Stomach (tissue), 9 donors: ENCODE measurements around the gene ATP6V1G2. TPM values are rescaled to one million over a fixed set of nuclear protein-coding genes. Genes with fewer than 3 reads are reported as not detected.

Experiments
- DNase-seq, 2 donors: peaks; one replicate each; pipeline versions ENCODE4 v3.0.0 to v3.0.0-alpha.2; 2013 to 2019
- H3K27ac ChIP-seq, 5 donors: fragments of 200-600 bp in 4 of 5; sonication (generic) in 4 of 5; one replicate each; pipeline ENCODE4 v1.5.1; 2013 to 2019; ENCODE audit warnings: mild to moderate bottlenecking in 1 of 5, moderate library complexity in 1 of 5
- H3K27me3 ChIP-seq, 3 donors: fragments of 200-600 bp; sonication (generic); one replicate each; pipeline ENCODE4 v1.5.1; 2017 to 2019; ENCODE audit warnings: mixed run types in 1 of 3
- H3K36me3 ChIP-seq, 4 donors: fragments of 200-600 bp; sonication (generic); 1 replicate in 3 of 4; 2 replicates in 1 of 4; pipeline ENCODE4 v1.5.1; 2016 to 2019
- H3K4me1 ChIP-seq, 4 donors: fragments of 200-600 bp; sonication (generic); one replicate each; pipeline ENCODE4 v1.5.1; 2016 to 2019
- H3K4me3 ChIP-seq, 4 donors: fragments of 200-600 bp; sonication (generic) in 3 of 4; one replicate each; pipeline ENCODE4 v1.5.1; 2016 to 2019; ENCODE audit warnings: mild to moderate bottlenecking in 1 of 4
- H3K9me3 ChIP-seq, 4 donors: fragments of 200-600 bp; sonication (generic); one replicate each; pipeline ENCODE4 v1.5.1; 2016 to 2019
- CTCF ChIP-seq, 7 experiments: fragments of 450-650 bp in 4 of 7; fragments of 200-600 bp in 3 of 7; sonication (generic) in 3 of 7; IDR thresholded peaks; one replicate each; pipeline ENCODE4 v1.5.1; 2016 to 2019; ENCODE audit warnings: antibody characterized with exemption in 7 of 7, control low read depth in 2 of 7, mild to moderate bottlenecking in 1 of 7
- EP300 ChIP-seq: sonication (generic); formaldehyde crosslinking; IDR thresholded peaks from one replicate; pipeline ENCODE4 v1.6.1; 2017; ENCODE audit warnings: antibody characterized with exemption
- POLR2A ChIP-seq, 4 donors: fragments of 450-650 bp; IDR thresholded peaks; one replicate each; pipeline ENCODE4 v1.6.1; 2016; ENCODE audit warnings: antibody characterized with exemption in 4 of 4, control low read depth in 2 of 4, mild to moderate bottlenecking in 1 of 4, moderate library complexity in 1 of 4
- POLR2AphosphoS5 ChIP-seq, 3 donors: sonication (generic); formaldehyde crosslinking; IDR thresholded peaks; one replicate each; pipeline ENCODE4 v1.6.1; 2016; ENCODE audit warnings: antibody characterized with exemption in 3 of 3
- WGBS, 5 donors: extraction: QIAGEN DNeasy Blood & Tissue Kit in 3 of 5; methylation state at CpG; one replicate each; pipeline versions ENCODE4 v1.1.5 to v1.1.7; 2013 to 2018; 5-methylcytosine and 5-hydroxymethylcytosine counted together
- intact Hi-C: fragments of 100-400 bp; cut with DNase I; formaldehyde crosslinking; loops from one replicate; pipeline ENCODE4 v1.15.1; 2023; ENCODE audit warnings: low total_unique reads
- polyA plus RNA-seq, 3 donors: library from polyadenylated mRNA; stranded (reverse); fragments of 200-250 nt; gene quantifications; one replicate each; pipeline ENCODE4 v1.2.3, GENCODE V29; 2013
- total RNA-seq, 5 donors: library from RNA; depleted of rRNA; stranded (reverse); fragments of >200 nt; gene quantifications; one replicate each; pipeline versions ENCODE4 v1.1.0 to v1.2.3, GENCODE V29; 2014 to 2016
- donor health status: healthy with polysubstance abuse.
- donor health status: Bipolar disorder and iron deficiency.
- donor health status: healthy.

ATP6V1G2 gene
- total and polyA plus RNA-seq, 8 donors = 0.87 to 4.6 (median 1.8) TPM; not detected in 2

- Histone ChIP-seq H3K27me3 (no peaks in the 10 kb centered on the region), H3K27ac (no peak overlapping the region), H3K36me3 (peaks cover 15 to 19% (median 17%) of the 10 kb centered on the region in 4 donors), H3K4me1 (peaks cover 0 to 6% (median 3%) of the 10 kb centered on the region in 4 donors), H3K4me3 (no peak overlapping the region), H3K9me3 (no peaks in the 10 kb centered on the region)
- WGBS, 5 donors = 56 to 67% (median 62%) methylated on average over 4 of the region's 4 CpGs
- TF ChIP-seq EP300 (no peak), POLR2AphosphoS5 (IDR thresholded peaks at IDR 0.05) (no peak), CTCF (IDR thresholded peaks at IDR 0.05) (no peak), POLR2A (IDR thresholded peaks at IDR 0.05) (no peak)
- intact Hi-C loops = no loop called here
- DNase-seq = no peak
Observed at GRCh38 chr6:31525932-31526591, 20.3 kb downstream of the ATP6V1G2 start.

- Histone ChIP-seq H3K27ac (no peak overlapping the region), H3K4me3 (no peak overlapping the region), H3K27me3 (no peaks in the 10 kb centered on the region), H3K9me3 (no peaks in the 10 kb centered on the region), H3K36me3 (peaks cover 10 to 14% (median 12%) of the 10 kb centered on the region in 4 donors), H3K4me1 (peaks cover 0 to 6% (median 3%) of the 10 kb centered on the region in 4 donors)
- no peak for DNase-seq
- 57 to 65% (median 61%) methylated on average over 8 of the region's 8 CpGs for WGBS, 5 donors
- no peak for TF ChIP-seq POLR2A (IDR thresholded peaks at IDR 0.05)
- TF ChIP-seq EP300 = no peak
- no peak for TF ChIP-seq CTCF (IDR thresholded peaks at IDR 0.05)
- TF ChIP-seq POLR2AphosphoS5 (IDR thresholded peaks at IDR 0.05) = no peak
- intact Hi-C loops = no loop called here
Observed at GRCh38 chr6:31525553-31525931, 20.9 kb downstream of the ATP6V1G2 start.

GRCh38 chr6:31521835-31522234 is 24.6 kb downstream of the ATP6V1G2 start:
- Histone ChIP-seq H3K27me3 (no peaks in the 10 kb centered on the region), H3K4me1 (peaks cover 0 to 5% (median 0%) of the 10 kb centered on the region in 4 donors), H3K27ac (no peak overlapping the region), H3K4me3 (no peak overlapping the region), H3K9me3 (no peaks in the 10 kb centered on the region), H3K36me3 (no peaks in the 10 kb centered on the region)
- 69 to 78% (median 75%) methylated on average over 3 of the region's 3 CpGs for WGBS, 5 donors
- intact Hi-C loops = no loop called here
- no peak for TF ChIP-seq POLR2AphosphoS5 (IDR thresholded peaks at IDR 0.05)
- TF ChIP-seq CTCF (IDR thresholded peaks at IDR 0.05) = no peak
- no peak for TF ChIP-seq POLR2A (IDR thresholded peaks at IDR 0.05)
- TF ChIP-seq EP300 = no peak
- DNase-seq = no peak

GRCh38 chr6:31513456-31514165 is 32.8 kb downstream of the ATP6V1G2 start:
- Histone ChIP-seq H3K4me1 (no peaks in the 10 kb centered on the region), H3K27me3 (no peaks in the 10 kb centered on the region), H3K9me3 (no peaks in the 10 kb centered on the region), H3K36me3 (peaks cover 0 to 25% (median 9%) of the 10 kb centered on the region in 4 donors), H3K27ac (no peak overlapping the region), H3K4me3 (no peak overlapping the region)
- intact Hi-C loops = no loop called here
- DNase-seq = no peak
- 71 to 85% (median 81%) methylated on average over 4 to 5 of the region's 5 CpGs for WGBS, 5 donors
- no peak for TF ChIP-seq POLR2AphosphoS5 (IDR thresholded peaks at IDR 0.05)
- no peak for TF ChIP-seq POLR2A (IDR thresholded peaks at IDR 0.05)
- TF ChIP-seq CTCF (IDR thresholded peaks at IDR 0.05) = no peak
- TF ChIP-seq EP300 = no peak
